Measurements from ENCODE around the gene LARGE1. TPM values are rescaled to one million over a fixed set of nuclear protein-coding genes. Genes with fewer than 3 reads are reported as not detected.
A peak's percentile ranks its signal among the peaks of the same experiment; 100 is the strongest.

Gene LARGE1
- total RNA-seq, 1 experiment from 2014 or later = 4.1 TPM

GRCh38 chr22:33519974-33520903, 400.0 kb downstream of the LARGE1 start:
- H3K4me3 ChIP-seq = no peak overlapping the region
- no peak for DNase-seq
- no peaks in the 10 kb centered on the region for H3K36me3 ChIP-seq
- H3K9me3 ChIP-seq = no peaks in the 10 kb centered on the region
- H3K27me3 ChIP-seq = no peaks in the 10 kb centered on the region; the same call in 1 of the 2 replicates

DNA sequence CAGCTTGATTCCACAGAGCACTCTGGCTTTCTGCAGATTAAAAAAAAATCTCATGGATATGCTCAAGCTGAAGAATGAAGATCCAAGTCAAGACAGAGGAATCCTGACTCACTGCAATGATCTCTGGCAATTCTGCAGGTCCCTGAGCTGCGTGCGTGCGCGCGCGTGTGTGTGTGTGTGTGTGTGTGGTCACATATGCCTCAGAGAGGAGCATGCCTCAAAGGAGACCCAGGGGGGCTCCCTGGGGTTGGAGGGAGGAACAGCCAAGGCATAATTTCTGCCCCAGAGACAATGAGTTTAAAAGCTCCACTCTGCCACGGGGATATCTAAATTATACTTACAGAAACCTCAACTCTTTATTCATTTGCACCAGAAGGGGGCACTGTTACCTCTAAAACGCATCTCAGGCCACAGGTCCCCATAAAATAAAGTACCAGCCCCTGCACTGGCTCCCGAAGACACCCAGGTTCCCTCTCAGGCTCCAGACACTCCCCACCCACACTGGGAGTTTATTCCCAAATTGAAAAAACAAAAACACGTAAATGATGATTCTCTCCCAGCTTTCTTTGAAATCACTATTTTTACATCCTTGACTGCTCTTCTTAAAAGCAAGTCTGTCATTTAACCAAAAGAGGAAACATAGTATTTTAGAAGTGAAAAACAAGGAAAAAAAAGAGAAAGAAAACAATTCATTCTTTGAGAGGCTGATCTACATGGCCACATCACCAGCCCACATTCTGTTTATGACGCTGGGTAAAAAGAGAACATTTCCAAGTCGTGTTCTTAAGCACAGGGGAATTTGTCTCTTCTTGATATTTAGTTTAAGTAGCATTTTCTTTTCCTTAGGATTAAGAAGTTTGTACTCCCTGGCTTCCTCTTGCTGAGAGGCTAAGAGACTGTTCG, 401.0 kb downstream of the LARGE1 start:
- Histone ChIP-seq H3K27me3 (no peaks in the 10 kb centered on the region; the same call in 1 of the 2 replicates), H3K9me3 (no peaks in the 10 kb centered on the region), H3K36me3 (no peaks in the 10 kb centered on the region), H3K4me3 (no peak overlapping the region)
- peak; percentile 7 for DNase-seq

DNA sequence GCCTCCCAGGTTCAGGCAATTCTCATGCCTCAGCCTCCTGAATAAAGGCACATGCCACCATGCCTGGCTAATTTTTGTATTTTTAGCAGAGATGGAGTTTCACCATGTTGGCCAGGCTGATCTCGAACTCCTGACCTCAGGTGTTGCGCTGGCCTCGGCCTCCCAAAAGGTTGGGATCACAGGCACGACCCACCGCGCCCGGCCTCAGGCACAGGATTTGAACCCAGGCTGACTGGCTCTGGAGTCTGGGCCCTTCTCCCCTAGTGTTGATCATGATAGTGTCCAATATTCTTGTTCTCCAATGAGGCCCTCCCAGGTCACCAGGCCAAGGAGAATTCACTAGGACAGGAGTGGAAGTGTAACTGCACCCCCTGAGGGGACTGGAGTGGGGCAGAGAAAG, 401.9 kb downstream of the LARGE1 start:
- no peaks in the 10 kb centered on the region for H3K27me3 ChIP-seq
- H3K36me3 ChIP-seq = no peaks in the 10 kb centered on the region
- H3K4me3 ChIP-seq = no peak overlapping the region
- H3K9me3 ChIP-seq = no peaks in the 10 kb centered on the region
- DNase-seq = no peak

DNA sequence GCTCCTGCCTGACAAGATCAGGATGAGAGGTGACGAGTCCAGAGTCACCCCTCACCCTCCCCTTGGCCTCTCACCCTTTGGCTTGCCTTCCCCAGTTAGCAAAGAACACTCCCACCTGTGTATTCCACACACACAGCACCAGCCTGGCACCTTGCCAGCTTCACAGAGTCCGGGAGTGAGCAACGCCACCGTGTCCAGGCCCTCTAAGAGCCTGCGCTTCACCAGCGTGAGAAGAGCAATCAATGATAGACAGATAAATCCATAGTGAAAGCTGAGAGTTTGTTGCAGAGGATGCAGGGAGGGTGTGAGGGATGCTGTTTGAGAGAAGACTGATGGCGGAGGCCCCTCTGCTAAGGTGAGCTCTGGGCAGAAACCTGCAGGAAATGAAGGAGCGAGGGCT, 404.5 kb downstream of the LARGE1 start:
- H3K4me3 ChIP-seq = no peak overlapping the region
- no peak for DNase-seq
- H3K36me3 ChIP-seq = no peaks in the 10 kb centered on the region
- no peaks in the 10 kb centered on the region for H3K27me3 ChIP-seq
- H3K9me3 ChIP-seq = no peaks in the 10 kb centered on the region

GRCh38 chr22:33513388-33514338, 406.6 kb downstream of the LARGE1 start:
- H3K36me3 ChIP-seq = no peaks in the 10 kb centered on the region
- no peak for DNase-seq
- no peaks in the 10 kb centered on the region for H3K9me3 ChIP-seq
- no peaks in the 10 kb centered on the region for H3K27me3 ChIP-seq
- no peak overlapping the region for H3K4me3 ChIP-seq

DNA sequence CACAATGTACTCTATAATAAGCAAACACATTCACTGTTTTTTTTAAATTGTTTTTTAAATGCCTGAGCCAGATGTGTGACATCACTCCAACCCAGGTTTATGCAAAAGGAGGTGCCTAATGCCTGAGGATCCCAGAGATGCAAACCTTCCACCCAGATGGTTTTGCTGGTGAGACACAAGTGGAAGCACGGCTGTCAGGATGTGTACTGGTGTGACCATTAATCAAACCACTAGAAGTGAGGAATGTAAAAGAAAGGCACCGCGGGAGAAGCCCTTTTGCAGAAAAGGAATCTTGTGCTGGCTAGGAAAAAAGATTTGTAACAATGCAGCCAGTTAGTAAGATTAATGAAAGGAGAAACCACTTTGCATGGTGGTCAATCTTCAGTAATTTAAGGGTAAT, 407.4 kb downstream of the LARGE1 start:
- H3K27me3 ChIP-seq = no peaks in the 10 kb centered on the region
- no peaks in the 10 kb centered on the region for H3K9me3 ChIP-seq
- no peak for DNase-seq
- H3K4me3 ChIP-seq = no peak overlapping the region
- H3K36me3 ChIP-seq = no peaks in the 10 kb centered on the region

- Histone ChIP-seq H3K27me3 (no peaks in the 10 kb centered on the region), H3K4me3 (no peak overlapping the region), H3K9me3 (no peaks in the 10 kb centered on the region), H3K36me3 (no peaks in the 10 kb centered on the region)
- no peak for DNase-seq
Observed at GRCh38 chr22:33510429-33510904, 409.8 kb downstream of the LARGE1 start.

DNA sequence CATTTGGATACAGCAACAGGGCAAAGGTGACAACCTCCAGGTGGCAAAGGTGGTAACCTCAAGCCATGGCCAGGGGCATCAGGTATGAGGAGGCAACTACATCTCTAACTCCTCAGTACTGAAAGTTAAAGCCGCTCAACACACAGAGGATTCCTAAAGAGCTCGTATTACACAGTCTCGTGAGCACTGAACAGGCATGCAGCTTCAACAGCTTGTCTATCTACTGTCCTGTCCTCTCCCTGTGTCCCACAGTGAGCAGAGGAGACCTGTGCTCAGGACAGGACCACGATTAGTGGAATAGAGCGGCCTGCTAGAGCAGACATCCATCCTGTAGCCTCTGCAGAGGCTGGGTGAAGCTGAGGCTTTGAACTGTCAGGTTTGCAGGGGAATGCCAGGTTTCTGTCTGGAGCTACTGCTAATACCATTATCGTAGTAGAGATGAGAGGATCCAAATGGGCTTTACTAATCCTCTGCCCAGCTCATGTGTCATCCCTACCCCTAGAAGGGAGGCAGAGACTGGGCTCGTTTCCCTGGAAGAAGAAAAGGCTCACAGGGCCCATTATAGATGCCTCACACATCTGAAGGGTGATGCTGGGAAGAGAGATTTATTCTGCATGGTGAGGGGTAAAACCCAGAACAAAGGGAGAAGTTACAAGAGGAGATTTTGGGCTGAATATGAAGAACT, 415.2 kb downstream of the LARGE1 start:
- Histone ChIP-seq H3K36me3 (no peaks in the 10 kb centered on the region), H3K9me3 (no peaks in the 10 kb centered on the region), H3K27me3 (no peaks in the 10 kb centered on the region), H3K4me3 (no peak overlapping the region)
- DNase-seq = no peak

DNA sequence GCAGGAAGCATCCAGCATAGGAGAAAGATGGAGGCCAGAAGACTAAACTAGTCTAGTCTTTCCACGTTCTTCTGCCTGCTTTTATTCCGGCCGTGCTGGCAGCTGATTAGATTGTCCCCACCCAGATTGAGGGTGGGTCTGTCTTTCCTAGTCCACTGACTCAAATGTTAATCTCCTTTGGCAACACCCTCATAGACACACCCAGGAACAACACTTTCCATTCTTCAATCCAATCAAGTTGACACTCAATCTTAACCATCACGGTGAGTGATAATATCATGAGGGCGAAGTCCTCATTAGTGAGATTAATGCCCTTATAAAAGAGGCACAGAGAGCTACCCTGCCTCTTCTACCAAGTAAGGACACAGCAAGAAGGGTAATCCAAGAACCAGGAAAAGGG, 424.2 kb downstream of the LARGE1 start:
- Histone ChIP-seq H3K27me3 (no peaks in the 10 kb centered on the region), H3K4me3 (no peak overlapping the region), H3K9me3 (no peaks in the 10 kb centered on the region), H3K36me3 (no peaks in the 10 kb centered on the region)
- no peak for DNase-seq

DNA sequence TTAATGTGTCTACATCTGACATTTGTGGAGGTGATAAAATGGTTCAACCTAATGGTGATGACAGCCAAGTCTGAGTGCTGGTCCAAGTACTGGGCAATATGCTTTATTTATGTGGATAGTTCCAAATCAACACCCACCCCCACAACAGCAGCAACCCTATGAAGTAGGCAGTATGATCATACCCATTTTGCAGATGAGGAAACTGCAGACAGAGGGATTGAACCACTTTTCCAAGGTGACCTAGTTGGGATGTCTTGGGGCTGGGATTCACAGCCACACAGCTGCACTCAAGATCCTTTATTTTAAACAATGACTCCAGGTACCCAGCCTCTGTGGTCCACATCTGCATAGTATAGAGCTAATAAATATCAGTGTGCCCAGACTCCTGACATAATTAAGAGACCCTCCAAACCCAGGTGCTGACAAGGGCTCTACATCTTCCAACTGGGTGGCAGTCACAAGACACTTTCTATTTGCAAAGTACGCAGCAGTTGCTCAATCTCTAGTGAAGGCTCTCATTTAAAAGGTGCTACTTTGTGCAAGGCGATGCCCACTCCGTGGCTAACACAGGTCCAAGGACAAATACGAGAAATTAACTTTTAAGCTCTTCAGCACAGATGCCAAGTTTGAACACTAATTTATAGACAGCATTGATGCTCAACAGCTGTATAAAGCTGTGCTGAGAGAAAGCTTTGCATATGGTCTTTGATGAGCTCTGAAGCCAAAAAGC, 426.6 kb downstream of the LARGE1 start:
- no peaks in the 10 kb centered on the region for H3K9me3 ChIP-seq
- H3K36me3 ChIP-seq = no peaks in the 10 kb centered on the region
- DNase-seq = no peak
- no peak overlapping the region for H3K4me3 ChIP-seq
- no peaks in the 10 kb centered on the region for H3K27me3 ChIP-seq

GRCh38 chr22:33492210-33492651, 428.0 kb downstream of the LARGE1 start:
- Histone ChIP-seq H3K9me3 (no peaks in the 10 kb centered on the region), H3K4me3 (no peak overlapping the region), H3K36me3 (no peaks in the 10 kb centered on the region), H3K27me3 (no peaks in the 10 kb centered on the region)
- DNase-seq = no peak

DNA sequence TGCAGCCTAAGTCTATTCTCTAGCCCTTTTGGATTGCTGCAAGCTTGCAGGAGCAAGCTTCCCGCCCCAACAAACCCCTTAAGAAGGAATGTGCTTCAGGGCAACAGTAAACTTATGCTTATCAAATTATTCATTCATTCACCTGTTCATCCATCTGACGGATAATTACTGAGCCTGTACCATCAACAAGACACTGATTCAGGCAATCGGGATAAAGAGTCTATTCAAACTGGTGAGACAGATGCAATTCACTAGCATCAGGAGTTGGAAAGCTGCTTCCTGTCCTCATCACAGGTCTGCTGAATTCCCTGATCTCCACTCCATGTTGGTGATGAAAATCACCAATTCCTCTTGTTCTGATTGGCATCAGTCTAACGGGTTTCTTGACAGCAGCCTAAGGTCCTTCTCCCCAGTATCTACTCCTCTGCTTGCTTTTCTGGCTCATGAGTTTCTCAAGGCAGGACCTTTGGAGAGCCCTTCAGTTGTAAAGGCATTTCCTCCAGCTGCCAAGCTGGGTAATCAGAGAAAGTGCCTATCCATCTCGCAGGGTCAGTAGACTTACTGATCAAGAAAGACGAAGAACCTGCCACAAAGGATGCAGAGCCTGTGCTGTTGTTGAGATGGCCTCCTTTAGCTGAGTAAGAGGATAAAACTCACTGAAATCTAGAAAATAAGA, 433.1 kb downstream of the LARGE1 start:
- Histone ChIP-seq H3K27me3 (no peaks in the 10 kb centered on the region), H3K36me3 (no peaks in the 10 kb centered on the region), H3K4me3 (no peak overlapping the region), H3K9me3 (no peaks in the 10 kb centered on the region)
- no peak for DNase-seq

GRCh38 chr22:33481550-33481949, 438.7 kb downstream of the LARGE1 start:
- Histone ChIP-seq H3K9me3 (no peaks in the 10 kb centered on the region), H3K36me3 (no peaks in the 10 kb centered on the region), H3K27me3 (no peaks in the 10 kb centered on the region), H3K4me3 (no peak overlapping the region)
- DNase-seq = no peak

DNA sequence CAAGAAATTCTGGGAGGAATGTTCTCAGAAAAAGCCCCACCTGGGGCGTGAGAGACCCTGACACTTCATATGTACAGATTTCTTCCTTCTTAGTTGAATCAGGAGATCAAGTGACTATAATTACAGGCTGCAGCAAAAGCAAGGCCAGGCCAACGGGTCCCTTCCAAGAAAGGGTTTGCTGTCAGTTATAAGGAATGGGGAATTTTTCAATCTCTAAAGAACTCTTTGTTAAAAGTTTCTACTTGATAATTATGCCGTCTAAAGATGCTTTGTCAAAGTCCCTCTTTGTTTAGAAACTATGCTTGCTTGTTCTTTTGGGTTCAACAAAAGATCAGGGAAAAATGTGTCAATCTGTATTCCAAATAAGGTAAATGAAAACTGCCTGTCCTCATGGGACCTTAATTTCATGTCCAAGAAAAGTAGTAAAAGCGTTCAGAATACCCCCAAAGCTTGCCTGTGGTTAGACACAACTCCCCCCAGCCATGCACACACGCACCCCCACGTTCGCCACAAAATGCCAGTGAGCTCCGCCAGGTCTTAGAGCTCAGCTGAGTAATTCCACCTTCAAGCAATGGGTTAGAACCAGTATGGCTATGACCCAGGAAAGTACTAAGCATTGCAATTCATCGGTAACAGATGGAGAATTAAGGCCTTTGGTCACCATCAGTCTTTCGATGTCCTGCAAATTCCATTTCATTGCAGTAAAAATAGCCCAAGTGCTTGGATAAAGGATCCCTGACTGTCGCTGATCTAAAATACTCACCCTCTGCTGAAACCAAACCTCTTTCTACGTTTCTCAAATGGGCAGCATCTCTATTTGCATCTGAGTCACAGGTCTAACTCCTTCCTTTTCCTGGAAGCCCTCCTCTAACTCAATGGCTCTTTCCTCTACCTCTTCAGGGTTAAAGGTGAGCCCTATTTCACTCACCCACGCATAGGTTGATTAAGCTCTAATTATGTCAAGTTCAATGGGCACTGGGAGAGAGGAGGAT, 442.9 kb downstream of the LARGE1 start:
- no peaks in the 10 kb centered on the region for H3K36me3 ChIP-seq
- H3K9me3 ChIP-seq = no peaks in the 10 kb centered on the region
- DNase-seq = no peak
- H3K27me3 ChIP-seq = no peaks in the 10 kb centered on the region
- no peak overlapping the region for H3K4me3 ChIP-seq
